PFSK-1 (cell line): Measurements from ENCODE around the gene SLC35B4.

Experiments used
- POLR2AphosphoS5 ChIP-seq: IDR thresholded peaks from 2 replicates; pipeline ENCODE4 v1.6.1; 2012; ENCODE audit warnings: low read depth, mild to moderate bottlenecking, control low read depth, low read length, moderate library complexity
- REST ChIP-seq, 2 experiments: IDR thresholded peaks; 2 replicates each; pipeline versions ENCODE4 v1.6.1 to v1.8.0; 2011 to 2012; ENCODE audit warnings: low read depth in 2 of 2, low read length in 2 of 2, control low read depth in 1 of 2, inconsistent platforms in 1 of 2, mild to moderate bottlenecking in 1 of 2, moderate library complexity in 1 of 2; ENCODE audit not compliant: insufficient read depth in 1 of 2
- TAF1 ChIP-seq: IDR thresholded peaks from 2 replicates; pipeline ENCODE4 v1.6.1; 2012; ENCODE audit warnings: low read length, control low read depth, borderline replicate concordance; ENCODE audit not compliant: insufficient read depth

GRCh38 chr7:134313543-134313942, 3.2 kb downstream of the SLC35B4 start:
- no peak for TF ChIP-seq TAF1
- no peak for TF ChIP-seq POLR2AphosphoS5
- no peak for TF ChIP-seq REST (IDR thresholded peaks at IDR 0.05; ENCODE audit: insufficient read depth in 1 of 2, low read depth in 2 of 2, low read length in 2 of 2)
